HG02610 (cell line): ENCODE results near the gene MBLAC2.
A peak's percentile ranks its signal among the peaks of the same experiment; 100 is the strongest.

ENCODE experiments used
- ATAC-seq: cut with Tn5 transposase; IDR thresholded peaks from one replicate; pipeline ENCODE4 v1.9.1; 2021; ENCODE audit warnings: mild to moderate bottlenecking, moderate library complexity; ENCODE audit not compliant: unreplicated experiment

The MBLAC2 gene

GRCh38 chr5:90474235-90475107 is at the start of gene MBLAC2, which contains the start of gene POLR3G:
MBLAC2 (minus strand) TSS chr5:90474771; CDS start chr5:90474292, 479 bp downstream.
POLR3G (plus strand) TSS chr5:90474864; CDS start chr5:90485568, 10,704 bp downstream.
- peak; percentile 93 for ATAC-seq

DNA sequence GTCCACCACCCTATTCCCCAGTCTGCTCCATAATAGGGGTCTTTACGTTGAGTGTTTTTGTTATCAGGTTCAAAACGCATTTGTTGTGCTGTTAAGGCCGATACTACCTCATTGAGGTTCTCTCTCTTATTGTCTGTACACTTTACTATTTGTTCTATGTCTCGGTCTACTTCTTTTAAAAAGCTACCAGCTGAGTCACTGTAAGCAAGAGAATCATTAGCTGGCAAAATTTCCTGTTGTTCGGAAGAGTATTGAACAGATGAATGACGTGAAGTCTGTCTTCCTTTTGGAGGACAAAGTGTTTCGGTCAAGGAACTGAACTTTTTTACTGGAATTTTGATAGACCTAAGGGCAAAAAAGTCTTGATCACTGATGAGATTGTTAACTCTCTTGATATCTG is 44.5 kb upstream of the MBLAC2 start:
- ATAC-seq: no peak

- no peak for ATAC-seq
Observed at GRCh38 chr5:90518661-90519060, 44.1 kb upstream of the MBLAC2 start.

- no peak for ATAC-seq
Observed at GRCh38 chr5:90514520-90514919, 39.9 kb upstream of the MBLAC2 start.

GRCh38 chr5:90510438-90510837 is 35.9 kb upstream of the MBLAC2 start:
- no peak for ATAC-seq

GRCh38 chr5:90506221-90506620 is 31.6 kb upstream of the MBLAC2 start:
- ATAC-seq: no peak

GRCh38 chr5:90504743-90505142 is 30.2 kb upstream of the MBLAC2 start:
- ATAC-seq: no peak

GRCh38 chr5:90503596-90503995 is 29.0 kb upstream of the MBLAC2 start:
- ATAC-seq: no peak

DNA sequence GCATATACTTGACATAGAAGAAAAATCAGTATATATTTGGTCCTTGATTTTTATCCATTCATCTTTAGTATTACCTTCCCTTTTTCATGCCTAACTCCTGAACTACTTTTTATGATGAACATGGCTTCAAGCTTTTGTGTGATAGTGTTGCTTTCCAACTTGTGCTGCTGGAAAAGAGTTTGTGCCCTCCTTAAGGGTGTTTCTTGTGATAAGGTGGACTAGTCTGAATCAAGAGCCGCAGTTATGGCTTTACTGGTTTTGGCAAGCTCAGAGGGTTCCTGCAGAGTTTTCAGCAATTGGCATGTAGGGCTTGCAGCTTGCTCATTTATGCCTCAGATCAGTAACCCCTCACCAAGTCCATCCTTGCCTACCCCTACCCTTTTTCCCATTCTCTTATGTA is 20.6 kb upstream of the MBLAC2 start:
- no peak for ATAC-seq

- ATAC-seq: no peak
Observed at GRCh38 chr5:90494043-90494442, 19.5 kb upstream of the MBLAC2 start.

DNA sequence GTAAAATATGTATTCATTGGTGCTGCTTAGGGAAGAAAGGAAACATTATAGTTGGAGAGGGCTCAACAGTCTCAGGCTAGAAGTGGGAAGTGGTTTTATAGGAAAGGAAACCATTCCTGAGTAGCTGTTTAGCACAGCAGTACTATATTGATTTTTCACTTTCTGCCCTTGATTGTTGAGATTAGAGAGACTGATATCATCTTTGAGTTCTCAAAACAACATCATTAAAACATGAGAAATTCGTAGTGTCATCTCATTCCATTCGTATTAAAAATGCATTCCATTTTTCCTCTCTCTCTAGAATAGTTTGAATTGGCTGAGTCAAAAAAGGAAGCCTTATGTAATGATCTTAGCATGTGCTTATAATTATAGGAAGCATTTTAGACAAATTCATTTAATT is 14.2 kb upstream of the MBLAC2 start:
- ATAC-seq: no peak

DNA sequence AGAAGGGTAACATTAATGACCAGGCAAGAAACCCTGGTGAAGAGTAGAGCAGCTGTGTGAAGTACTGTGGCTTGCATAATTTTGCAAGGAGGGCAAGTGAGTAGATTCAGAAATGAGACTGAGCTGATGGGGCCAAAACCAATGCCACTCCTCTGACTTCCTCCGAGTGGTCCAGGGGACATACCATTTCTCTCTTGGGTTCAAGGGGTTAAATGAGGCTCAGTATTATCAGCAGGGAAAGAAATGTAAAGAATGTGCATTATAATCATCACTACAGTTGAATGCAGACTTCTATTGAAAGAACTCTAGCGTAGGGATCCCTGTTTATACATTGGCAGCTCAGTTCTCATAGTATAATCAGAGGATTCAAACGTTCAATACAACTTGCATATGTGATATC is 10.0 kb upstream of the MBLAC2 start:
- ATAC-seq: no peak

GRCh38 chr5:90483206-90483605 is 8.6 kb upstream of the MBLAC2 start:
- no peak for ATAC-seq

DNA sequence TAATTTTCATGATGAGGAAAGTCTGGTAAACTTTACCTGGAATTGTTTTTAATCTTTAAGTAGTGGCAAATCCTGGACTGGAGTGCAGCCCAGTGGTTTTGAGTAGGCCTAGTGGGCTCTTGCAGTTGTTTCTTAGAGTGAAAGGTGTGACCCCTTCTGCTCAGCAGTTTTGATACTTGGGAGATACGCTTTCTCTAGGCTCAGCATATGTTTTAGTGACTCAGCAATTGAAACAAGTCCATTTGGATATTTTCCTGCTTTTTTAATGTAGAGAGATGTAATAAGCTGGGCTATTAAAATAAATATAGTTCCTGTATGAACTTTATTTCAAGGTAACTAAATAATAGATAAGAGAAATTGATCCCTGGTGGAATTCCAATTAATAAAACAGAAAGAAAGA is 6.1 kb upstream of the MBLAC2 start:
- no peak for ATAC-seq

DNA sequence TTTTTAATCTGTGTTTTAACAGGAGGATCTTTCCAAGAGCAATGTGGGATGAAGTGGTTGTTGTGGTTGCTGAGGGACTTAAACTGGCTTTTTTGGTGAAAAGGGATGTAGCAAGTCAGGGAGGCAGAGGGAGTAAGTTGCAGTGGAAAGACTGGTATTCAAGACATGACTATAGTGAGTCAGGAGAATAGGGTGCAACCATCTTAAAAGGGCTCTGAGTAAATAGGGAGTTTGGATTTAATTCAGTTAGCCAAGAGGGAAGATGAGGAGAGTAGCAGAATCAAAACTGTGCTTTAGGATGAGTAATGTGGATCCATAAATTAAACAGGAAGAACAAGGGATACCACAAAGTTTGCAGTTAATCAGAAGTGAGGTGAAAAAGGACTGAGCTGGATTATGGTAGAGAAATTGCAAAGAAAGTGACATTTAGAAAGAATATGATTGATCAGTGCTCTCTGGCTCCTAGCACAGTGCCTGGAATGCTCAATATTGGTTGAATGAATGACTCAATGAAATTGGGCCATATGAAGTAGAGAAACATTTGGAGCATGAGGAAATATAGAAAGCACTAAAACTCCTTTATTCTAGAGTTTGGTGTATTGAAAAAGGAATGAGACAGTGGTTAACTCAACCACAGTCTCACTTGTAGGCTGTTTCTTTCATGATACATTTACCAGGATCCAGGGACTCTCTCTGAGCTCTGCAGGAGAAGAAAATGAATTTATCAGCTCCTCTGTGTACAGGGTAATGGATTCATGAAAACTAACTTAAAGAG is 5.2 kb upstream of the MBLAC2 start:
- ATAC-seq: no peak

DNA sequence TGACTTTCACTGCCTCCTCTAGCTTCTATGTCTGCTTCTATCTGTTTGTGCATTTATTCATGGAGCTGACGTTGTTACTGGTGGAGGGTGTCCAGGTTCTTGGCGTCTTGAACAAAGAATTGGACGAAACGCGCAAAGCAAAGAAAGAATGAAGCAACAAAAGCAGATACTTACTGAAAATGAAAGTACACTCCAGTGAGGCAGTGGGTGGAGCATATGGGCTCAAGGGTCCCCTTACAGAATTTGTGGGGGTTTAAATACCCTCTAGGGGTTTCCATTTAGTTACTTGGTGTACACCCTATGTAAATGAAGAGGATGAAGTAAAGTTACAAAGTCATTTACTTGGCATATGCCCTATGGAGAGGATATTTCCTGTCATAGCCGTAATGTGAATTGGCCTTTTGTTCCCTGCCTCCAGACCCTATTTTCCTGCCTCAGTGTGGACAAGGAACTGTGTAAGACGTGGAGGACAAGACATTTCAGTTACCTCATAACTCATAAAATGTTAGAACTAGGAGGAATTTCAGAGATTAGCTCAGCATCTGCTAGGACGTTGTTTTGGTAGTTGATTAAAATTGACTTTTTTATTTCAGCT is 3.1 kb upstream of the MBLAC2 start:
- ATAC-seq: no peak

- no peak for ATAC-seq
Observed at GRCh38 chr5:90477073-90477472, 2.5 kb upstream of the MBLAC2 start.

- ATAC-seq: no peak
Observed at GRCh38 chr5:90476391-90476790, 1.8 kb upstream of the MBLAC2 start.

- no peak for ATAC-seq
Observed at GRCh38 chr5:90475436-90475980, 937 bp upstream of the MBLAC2 start.

DNA sequence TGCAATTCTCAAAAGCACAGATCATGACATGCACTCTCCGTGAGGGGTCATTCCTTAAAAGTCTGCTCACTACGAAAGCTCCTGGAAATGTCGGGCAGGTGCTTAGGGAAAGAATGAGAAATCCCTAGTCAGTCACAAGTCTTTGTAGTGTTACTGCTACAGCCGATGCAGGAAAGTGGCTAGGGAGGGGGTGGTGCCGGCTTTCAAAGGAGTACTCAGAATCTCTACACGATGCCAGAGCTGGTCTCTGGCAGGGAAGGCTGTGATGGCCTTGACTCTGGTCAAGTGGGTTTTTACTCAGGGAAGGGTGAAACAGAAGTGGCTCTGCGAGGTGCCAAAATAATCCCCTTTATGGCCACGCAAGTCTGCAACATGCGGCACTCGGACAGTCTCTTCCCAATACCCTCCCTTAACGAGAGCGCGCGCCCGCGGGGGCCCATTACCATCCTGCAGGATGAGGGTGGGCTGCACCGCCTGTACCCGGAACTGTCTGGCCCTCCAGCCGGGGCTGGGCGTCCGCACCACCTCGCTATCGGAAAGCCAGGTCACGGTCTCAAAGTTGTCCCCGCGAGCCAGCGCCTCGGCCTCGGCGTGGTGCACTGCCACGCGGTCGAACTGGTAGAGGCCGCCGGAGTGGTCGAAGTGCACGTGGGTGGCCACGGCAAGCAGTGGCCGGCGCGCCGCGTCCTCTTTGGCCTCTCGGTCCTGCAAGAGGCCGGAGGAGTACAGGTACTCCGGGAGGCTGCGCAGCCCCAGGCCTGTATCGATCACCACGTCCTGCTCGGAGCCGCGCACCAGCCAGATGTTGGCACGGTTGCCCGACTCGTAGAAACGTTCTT is 956 bp downstream of the MBLAC2 start:
- peak; percentile 12 for ATAC-seq
